NCI-H1105 treated with DMSO at 0.1 percent for 48 hours (cell line): ENCODE results near the gene ACAP3.
"Not testable (repeated sequence)": the region's sequence is repeated elsewhere in the genome, so short reads cannot be mapped to it uniquely, and the experiment has no call there.

ENCODE experiments used
- DNase-seq: peaks from one replicate; lab custom pipeline; 2025; lab: John Stamatoyannopoulos, UW

The ACAP3 gene

GRCh38 chr1:1330366-1331067, 22.8 kb upstream of the ACAP3 start:
- no peak for DNase-seq

- no peak for DNase-seq
Observed at GRCh38 chr1:1329304-1330210, 21.8 kb upstream of the ACAP3 start.

GRCh38 chr1:1328254-1328653, 20.5 kb upstream of the ACAP3 start:
- DNase-seq: no peak

GRCh38 chr1:1327291-1327690, 19.6 kb upstream of the ACAP3 start:
- no peak for DNase-seq

DNA sequence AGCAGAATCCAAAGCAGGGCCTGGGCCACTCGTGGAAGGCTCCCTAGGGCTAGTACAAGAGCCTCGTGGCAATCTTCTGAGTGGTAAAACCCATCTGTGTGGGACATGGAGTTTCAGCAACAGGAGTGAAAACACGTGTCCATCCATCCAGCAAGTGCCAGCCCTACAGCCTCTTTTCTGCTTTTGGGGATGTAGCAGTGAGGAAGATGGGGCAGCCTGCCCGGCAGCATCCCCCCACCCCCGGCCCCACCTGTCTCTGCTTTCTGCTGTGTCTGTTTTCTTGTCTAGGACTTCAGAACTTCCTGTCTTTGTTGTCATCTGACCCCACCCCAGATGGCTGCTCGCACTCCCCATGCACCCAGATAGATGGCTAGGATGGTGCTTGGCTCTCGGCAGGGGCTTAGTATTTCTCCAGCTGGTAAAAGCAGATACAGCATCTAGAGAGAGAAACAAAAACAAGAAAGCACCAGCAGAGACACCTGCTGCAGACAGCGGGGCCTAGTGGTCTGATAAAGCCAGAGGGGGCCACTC, 18.4 kb upstream of the ACAP3 start:
- DNase-seq: no peak

GRCh38 chr1:1325288-1326074, 17.8 kb upstream of the ACAP3 start:
- DNase-seq: no peak

DNA sequence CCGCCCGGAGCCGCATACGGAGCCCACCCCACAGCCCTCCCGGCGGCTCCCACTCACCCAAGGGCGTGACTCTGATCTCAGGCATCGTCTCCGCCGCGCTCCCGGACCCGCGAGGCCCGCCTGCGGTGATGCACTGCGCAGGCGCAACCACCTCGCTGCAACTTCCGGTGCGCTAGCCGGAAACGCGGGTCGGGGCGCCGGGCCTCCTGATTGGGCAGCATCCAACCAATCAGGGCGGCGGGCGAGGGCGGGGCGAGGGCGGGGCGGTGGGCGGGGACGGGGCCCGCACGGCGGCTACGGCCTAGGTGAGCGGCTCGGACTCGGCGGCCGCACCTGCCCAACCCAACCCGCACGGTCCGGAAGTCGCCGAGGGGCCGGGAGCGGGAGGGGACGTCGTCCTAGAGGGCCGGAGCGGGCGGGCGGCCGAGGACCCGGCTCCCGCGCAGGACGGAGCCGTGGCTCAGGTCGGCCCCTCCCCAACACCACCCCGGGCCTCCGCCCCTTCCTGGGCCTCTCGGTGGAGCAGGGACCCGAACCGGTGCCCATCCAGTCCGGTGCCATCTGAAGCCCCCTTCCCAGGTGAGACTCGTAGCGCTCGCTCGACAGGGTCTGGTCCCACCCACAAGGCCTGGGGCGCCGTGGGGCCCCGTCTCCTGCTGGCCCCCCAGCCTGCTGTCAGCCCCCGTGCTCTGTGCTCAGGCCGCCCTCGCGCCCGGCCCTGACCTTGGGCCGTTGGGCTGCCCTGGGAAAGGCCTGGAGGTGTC, 17.0 kb upstream of the ACAP3 start, which contains the start of the genes CPTP and INTS11:
Gene CPTP, plus strand, starts transcription at position 279 of the 764 bp plus-strand sequence. CDS start 2,109 bp downstream, outside the sequence.
Gene INTS11, minus strand, starts transcription at position 137 of the 764 bp plus-strand sequence. Its CDS starts 52 bp downstream, at position 85.
- DNase-seq: peak; percentile 89

- DNase-seq: no peak
Observed at GRCh38 chr1:1324084-1324523, 16.4 kb upstream of the ACAP3 start.

GRCh38 chr1:1322952-1323351, 15.2 kb upstream of the ACAP3 start:
- DNase-seq: no peak

DNA sequence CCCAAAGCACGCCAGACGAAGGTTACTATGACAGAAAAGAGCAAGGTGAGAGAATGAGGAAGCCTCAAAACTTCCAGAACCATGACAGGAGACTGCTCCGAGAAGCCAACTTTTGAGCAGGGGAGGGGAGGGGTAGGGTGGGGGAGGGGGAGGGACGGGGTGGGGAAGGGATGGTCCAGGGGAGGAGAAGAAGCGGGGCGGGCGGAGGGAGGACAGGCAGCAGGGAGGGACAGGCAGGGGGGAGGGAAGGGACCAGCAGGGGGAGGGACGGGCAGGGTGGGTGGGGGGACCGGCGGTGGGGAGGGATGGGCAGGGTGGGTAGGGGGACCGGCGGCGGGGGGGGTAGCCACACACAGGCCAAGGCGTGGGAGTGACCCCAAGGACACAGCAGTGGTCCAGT, 14.7 kb upstream of the ACAP3 start:
- DNase-seq: no peak

GRCh38 chr1:1321477-1321876, 13.7 kb upstream of the ACAP3 start:
- DNase-seq: no peak

DNA sequence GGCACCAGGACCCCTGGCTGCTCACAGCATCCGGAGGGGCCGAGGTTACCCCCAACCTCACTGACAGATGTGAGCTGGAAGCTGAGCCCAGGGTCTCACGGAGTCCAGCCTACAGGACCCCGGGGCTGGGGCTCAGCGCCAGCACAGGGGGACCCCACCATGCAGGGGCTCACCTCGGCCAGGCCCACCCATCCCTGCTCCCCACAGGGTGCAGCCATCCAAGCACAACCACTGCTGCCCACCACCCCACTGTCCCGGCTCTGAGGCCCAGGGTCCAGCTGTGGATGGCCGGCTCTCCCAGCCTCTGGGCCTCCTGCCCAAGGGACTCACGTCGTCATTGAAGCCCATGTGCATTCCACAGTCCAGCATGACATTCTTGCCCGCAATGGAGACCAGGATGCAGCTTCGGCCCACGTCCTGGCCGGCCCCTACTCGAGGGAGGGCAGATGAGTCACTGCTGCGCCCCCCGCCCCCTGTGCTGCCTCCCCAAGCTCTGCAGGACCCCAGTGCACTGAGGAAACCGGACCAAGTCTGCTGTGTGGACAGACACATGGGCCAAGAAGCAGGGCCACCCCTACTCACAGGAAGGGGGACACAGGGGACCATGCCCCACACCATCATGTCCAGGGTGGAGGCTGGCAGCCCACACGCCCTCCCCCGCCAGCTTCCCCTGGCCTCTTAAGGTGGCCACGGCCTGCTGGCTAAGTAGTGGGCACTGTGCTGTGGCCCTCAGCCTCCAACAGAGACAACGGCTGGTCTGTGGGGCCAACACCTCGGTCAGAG, 13.1 kb upstream of the ACAP3 start:
- no peak for DNase-seq

DNA sequence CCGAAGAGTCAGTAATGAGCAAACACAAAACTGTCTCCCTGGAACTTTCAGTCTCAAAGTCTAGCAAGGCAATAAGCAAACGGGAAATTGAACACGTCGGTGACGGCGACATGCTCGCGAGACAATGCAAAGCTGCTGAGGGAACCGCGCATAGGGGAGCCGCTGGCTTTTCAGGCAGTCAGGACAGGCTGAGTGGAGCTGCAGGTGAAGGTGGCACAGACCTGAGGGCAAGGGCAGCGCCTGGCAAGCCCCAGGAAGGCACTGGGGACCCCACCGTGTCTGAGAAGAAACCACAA, 11.9 kb upstream of the ACAP3 start:
- DNase-seq: no peak

DNA sequence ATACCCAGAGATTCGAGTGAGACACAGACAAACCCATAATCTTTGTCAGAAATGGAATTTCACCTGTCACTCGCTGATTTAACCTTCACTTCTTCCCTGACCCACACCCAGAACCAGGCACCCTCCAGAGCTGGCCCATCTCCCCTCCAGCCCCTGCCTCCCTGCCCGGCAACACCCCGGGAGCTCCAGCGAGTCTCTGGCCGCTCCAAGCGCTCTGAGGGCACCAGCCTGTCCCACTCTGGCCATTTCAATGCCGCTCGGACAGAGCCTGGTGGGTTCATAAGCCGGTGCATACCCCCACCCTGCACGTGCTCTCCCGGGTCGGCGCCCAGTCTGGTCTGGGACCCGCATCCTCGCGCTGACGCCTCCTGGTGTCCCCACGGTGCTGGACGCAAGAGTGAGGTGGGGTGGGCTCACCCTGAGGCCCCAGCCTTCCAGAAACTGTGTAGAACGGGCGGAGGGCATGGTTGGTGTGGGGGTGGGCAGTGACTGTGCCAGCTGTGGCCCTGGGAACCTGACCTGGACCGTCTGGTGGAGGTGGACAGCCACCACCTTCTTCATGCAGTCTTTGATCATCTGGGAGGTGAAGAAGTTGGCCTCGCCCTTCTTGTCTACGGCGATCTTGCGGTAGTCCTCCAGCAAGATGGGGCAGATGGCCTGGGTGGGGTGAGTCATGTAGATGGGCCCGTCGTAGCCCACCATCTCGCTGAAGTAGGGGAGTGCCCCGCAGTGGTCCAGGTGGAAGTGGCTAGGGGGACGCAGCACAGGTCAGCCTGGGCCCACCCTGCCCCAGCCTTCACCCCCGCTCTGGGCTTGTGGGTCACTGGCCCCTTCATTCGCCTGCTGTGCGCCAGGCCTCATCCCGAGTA, 11.3 kb upstream of the ACAP3 start:
- no peak for DNase-seq

DNA sequence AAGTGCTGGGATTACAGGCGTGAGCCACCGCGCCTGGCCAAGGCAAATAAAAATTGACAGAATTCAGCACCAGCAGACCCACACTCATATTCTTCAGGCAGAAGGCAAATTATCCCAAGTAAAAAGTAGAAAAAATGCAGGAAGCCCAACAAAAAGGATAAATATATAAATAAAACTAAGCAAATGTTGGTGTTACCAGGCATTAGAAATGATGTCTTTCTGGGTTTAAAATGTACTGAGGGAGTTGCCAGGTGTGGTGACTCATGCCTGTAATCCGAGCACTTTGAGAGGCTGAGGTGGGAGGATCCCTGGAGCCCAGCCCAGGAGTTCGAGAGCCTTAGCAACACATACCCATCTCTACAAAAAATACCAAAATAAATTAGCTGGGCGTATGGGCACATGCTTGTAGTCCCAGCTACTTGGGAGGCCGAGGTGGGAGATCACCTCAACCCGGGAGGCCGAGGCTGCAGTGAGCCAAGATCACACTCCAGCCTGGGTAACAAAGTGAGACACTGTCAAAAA, 10.5 kb upstream of the ACAP3 start:
- peak; percentile 66 for DNase-seq

DNA sequence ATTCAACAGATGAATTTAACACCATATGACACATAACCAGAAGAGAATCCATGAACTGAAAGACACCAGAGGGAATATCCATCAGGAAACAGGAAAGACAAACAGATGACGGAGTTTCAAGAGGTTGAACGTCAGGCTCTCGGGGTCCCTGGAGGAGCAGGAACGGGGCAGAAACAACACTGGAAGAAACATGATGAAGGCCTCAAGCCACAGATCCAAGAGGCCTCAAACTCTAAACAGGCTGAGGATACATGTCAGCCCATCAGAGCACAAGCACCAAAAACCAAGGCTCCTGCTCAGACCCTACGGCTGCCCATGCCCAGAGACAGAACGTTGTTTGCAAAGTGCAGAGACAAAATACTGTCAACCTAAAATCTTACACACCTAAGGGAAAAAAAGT, 9.7 kb upstream of the ACAP3 start:
- no peak for DNase-seq

GRCh38 chr1:1316199-1316598, 8.5 kb upstream of the ACAP3 start:
- DNase-seq: not testable (repeated sequence)

- DNase-seq: no peak
Observed at GRCh38 chr1:1315435-1315954, 7.8 kb upstream of the ACAP3 start.
